ELR (cell line): ENCODE measurements around the gene FNDC10.

Source experiments
- DNase-seq: peaks from one replicate; pipeline ENCODE4 v3.0.0-alpha.2; 2015; ENCODE audit warnings: low read depth

The FNDC10 gene

GRCh38 chr1:1627829-1628753, 28.2 kb upstream of the FNDC10 start:
- no peak for DNase-seq

- no peak for DNase-seq
Observed at GRCh38 chr1:1627261-1627828, 27.4 kb upstream of the FNDC10 start.

GRCh38 chr1:1626207-1627141, 26.5 kb upstream of the FNDC10 start:
- no peak for DNase-seq

GRCh38 chr1:1625824-1626206, 25.9 kb upstream of the FNDC10 start:
- no peak for DNase-seq

- DNase-seq = no peak
Observed at GRCh38 chr1:1625404-1625775, 25.5 kb upstream of the FNDC10 start.

GRCh38 chr1:1624443-1625403, 24.8 kb upstream of the FNDC10 start:
- no peak for DNase-seq

- DNase-seq = no peak
Observed at GRCh38 chr1:1623631-1624442, 23.9 kb upstream of the FNDC10 start.

- DNase-seq = no peak
Observed at GRCh38 chr1:1623181-1623630, 23.3 kb upstream of the FNDC10 start.

GRCh38 chr1:1622788-1623094, 22.8 kb upstream of the FNDC10 start:
- no peak for DNase-seq

- DNase-seq = no peak
Observed at GRCh38 chr1:1622010-1622787, 22.3 kb upstream of the FNDC10 start.

- DNase-seq = no peak
Observed at GRCh38 chr1:1621173-1622009, 21.5 kb upstream of the FNDC10 start.

GRCh38 chr1:1620433-1621139, 20.7 kb upstream of the FNDC10 start:
- DNase-seq = no peak

- DNase-seq = no peak
Observed at GRCh38 chr1:1619917-1620361, 20.0 kb upstream of the FNDC10 start.

- no peak for DNase-seq
Observed at GRCh38 chr1:1618396-1619068, 18.6 kb upstream of the FNDC10 start.

- DNase-seq = no peak
Observed at GRCh38 chr1:1617925-1618324, 18.0 kb upstream of the FNDC10 start.

GRCh38 chr1:1617516-1617915, 17.6 kb upstream of the FNDC10 start:
- DNase-seq = no peak

- no peak for DNase-seq
Observed at GRCh38 chr1:1616838-1617237, 16.9 kb upstream of the FNDC10 start.
